Thyroid gland (tissue), 4 donors: ENCODE results near the gene GRAMD4.

Source experiments
- POLR2A ChIP-seq, 2 donors: fragments of 450-650 bp; IDR thresholded peaks; one replicate each; pipeline ENCODE4 v1.6.1; 2017; ENCODE audit warnings: antibody characterized with exemption in 2 of 2, mild to moderate bottlenecking in 2 of 2, moderate library complexity in 1 of 2
- TF ChIP-seq, protein P1 (sequence below), 6 experiments: fragments of 200-600 bp in 3 of 6; fragments of 450-650 bp in 3 of 6; sonication (generic) in 3 of 6; IDR thresholded peaks; one replicate each; pipeline ENCODE4 v1.5.1; 2016 to 2019; ENCODE audit warnings: antibody characterized with exemption in 6 of 6, mild to moderate bottlenecking in 2 of 6, inconsistent platforms in 1 of 6, moderate library complexity in 1 of 6

GRCh38 chr22:46598224-46598623 lies 22.0 kb upstream of the GRAMD4 start:
- TF ChIP-seq, protein P1, sequence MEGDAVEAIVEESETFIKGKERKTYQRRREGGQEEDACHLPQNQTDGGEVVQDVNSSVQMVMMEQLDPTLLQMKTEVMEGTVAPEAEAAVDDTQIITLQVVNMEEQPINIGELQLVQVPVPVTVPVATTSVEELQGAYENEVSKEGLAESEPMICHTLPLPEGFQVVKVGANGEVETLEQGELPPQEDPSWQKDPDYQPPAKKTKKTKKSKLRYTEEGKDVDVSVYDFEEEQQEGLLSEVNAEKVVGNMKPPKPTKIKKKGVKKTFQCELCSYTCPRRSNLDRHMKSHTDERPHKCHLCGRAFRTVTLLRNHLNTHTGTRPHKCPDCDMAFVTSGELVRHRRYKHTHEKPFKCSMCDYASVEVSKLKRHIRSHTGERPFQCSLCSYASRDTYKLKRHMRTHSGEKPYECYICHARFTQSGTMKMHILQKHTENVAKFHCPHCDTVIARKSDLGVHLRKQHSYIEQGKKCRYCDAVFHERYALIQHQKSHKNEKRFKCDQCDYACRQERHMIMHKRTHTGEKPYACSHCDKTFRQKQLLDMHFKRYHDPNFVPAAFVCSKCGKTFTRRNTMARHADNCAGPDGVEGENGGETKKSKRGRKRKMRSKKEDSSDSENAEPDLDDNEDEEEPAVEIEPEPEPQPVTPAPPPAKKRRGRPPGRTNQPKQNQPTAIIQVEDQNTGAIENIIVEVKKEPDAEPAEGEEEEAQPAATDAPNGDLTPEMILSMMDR (IDR thresholded peaks at IDR 0.05) = no peak
- TF ChIP-seq POLR2A (IDR thresholded peaks at IDR 0.05) = no peak
